ENCODE results near the gene PRKCB. TPM values are rescaled to one million over a fixed set of nuclear protein-coding genes. Genes with fewer than 3 reads are reported as not detected.

Gene PRKCB
- total and polyA plus RNA-seq, 2 of the 8 experiments (the other 6 are each of a cell fraction or from before 2014, with no cell fraction given) = 7.1 to 12.1 TPM

DNA sequence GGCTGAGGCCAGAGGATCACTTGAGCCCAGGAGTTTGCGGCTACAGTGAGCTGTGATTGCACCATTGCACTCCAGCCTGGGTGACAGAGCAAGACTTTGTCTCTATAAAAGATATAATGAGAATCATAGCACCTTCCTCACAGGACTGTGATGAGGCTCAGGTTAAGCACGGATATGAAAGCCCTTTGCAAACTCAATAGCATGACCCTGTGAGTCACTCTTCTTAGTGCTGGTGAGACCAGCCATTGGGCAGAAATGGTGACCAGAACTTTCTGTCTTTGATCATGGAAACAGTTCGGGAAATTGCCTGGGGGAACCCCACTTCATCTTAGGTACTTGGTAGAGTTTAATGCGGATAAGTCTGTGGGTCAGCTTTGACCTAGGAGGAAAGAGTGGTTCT, 144.2 kb downstream of the PRKCB start:
- no peak overlapping the region for H4K5ac ChIP-seq (ENCODE audit: insufficient read length, low read depth, low read length)
- H3K79me2 ChIP-seq (ENCODE audit: control insufficient read depth in 1 of 2, insufficient read depth in 2 of 2, low read length in 2 of 2) = no peaks in the 10 kb centered on the region
- TF ChIP-seq SIN3A (conservative IDR thresholded peaks at IDR 0.05 in 1 of 2, IDR thresholded peaks at IDR 0.05 in 1 of 2; ENCODE audit: low read depth in 1 of 2, low read length in 2 of 2) (no peak), TCF12 (IDR thresholded peaks at IDR 0.05; ENCODE audit: low read depth, low read length) (no peak), RAD21 (IDR thresholded peaks at IDR 0.05 in 1 of 2, conservative IDR thresholded peaks at IDR 0.05 in 1 of 2; ENCODE audit: low read depth in 2 of 2, low read length in 2 of 2) (no peak), RNF2 (IDR thresholded peaks at IDR 0.05; ENCODE audit: borderline replicate concordance, low read depth, low read length, missing control alignments, poor library complexity, severe bottlenecking) (no peak)
- no peaks in the 10 kb centered on the region for H3K79me1 ChIP-seq (ENCODE audit: low read depth, low read length)
- no peaks in the 10 kb centered on the region for H4K20me1 ChIP-seq (replicated peaks in 1 of 2; ENCODE audit: control insufficient read depth in 1 of 2, insufficient read depth in 2 of 2, low read length in 2 of 2)
- H4K8ac ChIP-seq (ENCODE audit: extremely low read depth, insufficient read depth, low read length) = no peak overlapping the region
- FAIRE-seq (no peak), DNase-seq (ENCODE audit: low read depth in 1 of 2, low spot score in 2 of 2) (no peak)
- no peak overlapping the region for H3K23ac ChIP-seq (ENCODE audit: insufficient read length)
- CTCF ChIA-PET (ENCODE audit: partially characterized antibody) = interaction anchor here (0.5 kb wide), 1 partner anchor 412 kb away, joined by 3 read pairs; no protein-coding TSS in a partner anchor
- H3K14ac ChIP-seq (ENCODE audit: insufficient read length) = no peak overlapping the region
- no peak overlapping the region for H3K9ac ChIP-seq (replicated peaks in 1 of 4; ENCODE audit: extremely low read depth in 1 of 4, low read depth in 3 of 4, low read length in 3 of 4)
- H4K91ac ChIP-seq (replicated peaks; ENCODE audit: insufficient read length, low read length) = no peak overlapping the region
- H3K27me3 ChIP-seq (replicated peaks in 1 of 4; ENCODE audit: control insufficient read depth in 3 of 4, extremely low read depth in 1 of 4, insufficient read depth in 3 of 4, low read length in 3 of 4) = no peaks in the 10 kb centered on the region
- H3K56ac ChIP-seq (replicated peaks; ENCODE audit: insufficient read length, low read depth, low read length) = no peak overlapping the region
- no peak overlapping the region for H3K18ac ChIP-seq (ENCODE audit: extremely low read depth, low read length)
- H3K4me2 ChIP-seq (ENCODE audit: insufficient read depth in 1 of 2, low read depth in 2 of 2, low read length in 2 of 2) = no peak overlapping the region
- no peaks in the 10 kb centered on the region for H3K9me3 ChIP-seq (ENCODE audit: insufficient read depth in 2 of 2, low read depth in 1 of 2, low read length in 1 of 2)
- H2AK5ac ChIP-seq (ENCODE audit: low read depth, low read length) = no peak overlapping the region
- H2AFZ ChIP-seq (ENCODE audit: low read length) = no peak overlapping the region
- H3K23me2 ChIP-seq (ENCODE audit: low read depth, low read length) = no peaks in the 10 kb centered on the region; the same call in 1 of the 2 replicates
- no peak overlapping the region for H2BK20ac ChIP-seq (ENCODE audit: low read length)
- H3K4me1 ChIP-seq (replicated peaks in 1 of 4; ENCODE audit: control insufficient read depth in 3 of 4, insufficient read depth in 4 of 4, low read length in 3 of 4) = peaks cover 0 to 9% (median 3%) of the 10 kb centered on the region in 4 experiments; a peak in 2 of 7 replicates
- no peak overlapping the region for H2BK5ac ChIP-seq (ENCODE audit: low read depth, low read length)
- no peak overlapping the region for H2BK15ac ChIP-seq (ENCODE audit: low read length)
- no peaks in the 10 kb centered on the region for H3K36me3 ChIP-seq (ENCODE audit: control insufficient read depth in 2 of 4, insufficient read depth in 4 of 4, low read length in 3 of 4)
- POLR2A ChIA-PET (ENCODE audit: partially characterized antibody) = no interaction called here
- WGBS, 2 experiments (ENCODE audit: extremely low coverage in 1 of 2, insufficient coverage in 1 of 2, insufficient read length in 1 of 2, insufficient replicate concordance in 2 of 2, low coverage in 1 of 2, low lambda C conversion rate in 2 of 2, missing lambda C conversion rate in 1 of 2) = 90% methylated on average over 4 of the region's 4 CpGs; no CpG with 5 or more reads in 1 of the 2 experiments
- no peak overlapping the region for H2BK120ac ChIP-seq (replicated peaks; ENCODE audit: low read depth, low read length)
- no peak overlapping the region for H3K4me3 ChIP-seq (ENCODE audit: extremely low read depth in 1 of 4, insufficient read depth in 2 of 4, low read depth in 3 of 4, low read length in 4 of 4)
- H2BK12ac ChIP-seq (ENCODE audit: low read depth, low read length) = no peak overlapping the region
- H3K27ac ChIP-seq (ENCODE audit: low read depth, low read length) = no peak overlapping the region
- no peak overlapping the region for H3K4ac ChIP-seq (replicated peaks; ENCODE audit: insufficient read length, low read depth, low read length)
